Keratinocyte (primary cell): ENCODE results near the gene ZNF524. TPM values are rescaled to one million over a fixed set of nuclear protein-coding genes. Genes with fewer than 3 reads are reported as not detected.

Source experiments
- DNase-seq: peaks from one replicate; pipeline ENCODE4 v3.0.0-alpha.2; 2011; ENCODE audit warnings: low read depth, missing footprints, low spot score
- FAIRE-seq: peaks from 2 replicates; lab custom pipeline; 2011; peaks lifted over from hg19 to GRCh38; lab: Jason Lieb, UNC
- H2AFZ ChIP-seq: 2 replicates; pipeline ENCODE4 v1.6.0; 2012; ENCODE audit warnings: low read length, control low read depth, inconsistent platforms; ENCODE audit not compliant: control insufficient read depth
- H3K27ac ChIP-seq: 2 replicates; pipeline ENCODE4 v1.5.1; 2011; ENCODE audit warnings: low read length; ENCODE audit not compliant: control insufficient read depth, insufficient read depth
- H3K27me3 ChIP-seq: 3 replicates; pipeline ENCODE4 v1.6.0; 2011; ENCODE audit warnings: low read length; ENCODE audit not compliant: control insufficient read depth, insufficient read depth; ENCODE audit errors: extremely low read depth
- H3K36me3 ChIP-seq, 2 experiments: 2 replicates in 1 of 2; 3 replicates in 1 of 2; pipeline ENCODE4 v1.5.1; 2011; ENCODE audit warnings: low read length in 2 of 2, mild to moderate bottlenecking in 1 of 2; ENCODE audit not compliant: control insufficient read depth in 2 of 2, insufficient read depth in 2 of 2; ENCODE audit errors: extremely low read depth in 1 of 2
- H3K4me1 ChIP-seq: 3 replicates; pipeline ENCODE4 v1.5.1; 2011; ENCODE audit warnings: low read length; ENCODE audit not compliant: control insufficient read depth, insufficient read depth; ENCODE audit errors: extremely low read depth
- H3K4me2 ChIP-seq: 3 replicates; pipeline ENCODE4 v1.6.0; 2011; ENCODE audit warnings: low read depth, low read length; ENCODE audit not compliant: control insufficient read depth, insufficient read depth; ENCODE audit errors: extremely low read depth
- H3K4me3 ChIP-seq, 3 experiments: fragments of 200-600 bp in 1 of 3; sonication (generic) in 1 of 3; 2 replicates in 2 of 3; 3 replicates in 1 of 3; pipeline ENCODE4 v1.5.1; 2011 to 2016; ENCODE audit warnings: low read length in 3 of 3, mild to moderate bottlenecking in 3 of 3, control low read depth in 2 of 3, inconsistent platforms in 1 of 3, low read depth in 1 of 3, mixed read lengths in 1 of 3, mixed run types in 1 of 3, moderate library complexity in 1 of 3; ENCODE audit not compliant: control insufficient read depth in 2 of 3, insufficient read depth in 2 of 3; ENCODE audit errors: extremely low read depth in 1 of 3
- H3K79me2 ChIP-seq: 2 replicates; pipeline ENCODE4 v1.6.0; 2012; ENCODE audit warnings: low read length; ENCODE audit not compliant: control insufficient read depth, insufficient read depth
- H3K9ac ChIP-seq: 3 replicates; pipeline ENCODE4 v1.6.0; 2011; ENCODE audit warnings: low read length; ENCODE audit not compliant: control insufficient read depth, insufficient read depth; ENCODE audit errors: extremely low read depth
- H3K9me1 ChIP-seq: 3 replicates; pipeline ENCODE4 v1.6.0; 2011; ENCODE audit warnings: low read length; ENCODE audit not compliant: control insufficient read depth, insufficient read depth; ENCODE audit errors: extremely low read depth
- H3K9me3 ChIP-seq: 2 replicates; pipeline ENCODE4 v1.5.1; 2012; ENCODE audit warnings: low read depth, low read length; ENCODE audit not compliant: control insufficient read depth
- H4K20me1 ChIP-seq: 3 replicates; pipeline ENCODE4 v1.6.0; 2011; ENCODE audit warnings: low read length; ENCODE audit not compliant: control insufficient read depth, insufficient read depth; ENCODE audit errors: extremely low read depth
- EZH2 ChIP-seq: IDR thresholded peaks from one replicate; pipeline ENCODE4 v1.6.1; 2012; ENCODE audit warnings: inconsistent platforms, mild to moderate bottlenecking, low read length, moderate library complexity
- dilution Hi-C: fragments of 300-500 bp; cut with MboI; formaldehyde crosslinking; loops from one replicate; pipeline ENCODE4 v1.7.0; 2020; ENCODE audit warnings: low sequenced_read_pairs; ENCODE audit not compliant: extremely low pct_ligation_motif_present
- polyA plus RNA-seq, 5 experiments: library from polyadenylated mRNA; depleted of rRNA in 3 of 5; stranded (reverse) in 3 of 5; stranded (forward) in 1 of 5; unstranded in 1 of 5; fragments of >200 nt; gene quantifications; 1 replicate in 1 of 5; 2 replicates in 3 of 5; 3 replicates in 1 of 5; pipeline versions ENCODE4 v1.2.1 to v1.2.3, GENCODE V29; 2011 to 2012; ENCODE audit warnings: missing spikeins in 2 of 5, low read depth in 1 of 5, low replicate concordance in 1 of 5
- TF ChIP-seq, protein P1 (sequence below), 3 experiments: IDR thresholded peaks in 1 of 3; conservative IDR thresholded peaks in 1 of 3; optimal IDR thresholded peaks in 1 of 3; 2 replicates in 2 of 3; 3 replicates in 1 of 3; pipeline versions ENCODE3 to v1.5.1; 2011; ENCODE audit warnings: low read length in 3 of 3, mild to moderate bottlenecking in 3 of 3, moderate library complexity in 2 of 3, control low read depth in 1 of 3, inconsistent platforms in 1 of 3; ENCODE audit not compliant: insufficient read depth in 2 of 3; ENCODE audit errors: extremely low read depth in 1 of 3

ZNF524 gene
- polyA plus RNA-seq, 1 donor (not counting 4 experiments of a cell fraction or from before 2014, with no cell fraction given) = 2.6 TPM

DNA sequence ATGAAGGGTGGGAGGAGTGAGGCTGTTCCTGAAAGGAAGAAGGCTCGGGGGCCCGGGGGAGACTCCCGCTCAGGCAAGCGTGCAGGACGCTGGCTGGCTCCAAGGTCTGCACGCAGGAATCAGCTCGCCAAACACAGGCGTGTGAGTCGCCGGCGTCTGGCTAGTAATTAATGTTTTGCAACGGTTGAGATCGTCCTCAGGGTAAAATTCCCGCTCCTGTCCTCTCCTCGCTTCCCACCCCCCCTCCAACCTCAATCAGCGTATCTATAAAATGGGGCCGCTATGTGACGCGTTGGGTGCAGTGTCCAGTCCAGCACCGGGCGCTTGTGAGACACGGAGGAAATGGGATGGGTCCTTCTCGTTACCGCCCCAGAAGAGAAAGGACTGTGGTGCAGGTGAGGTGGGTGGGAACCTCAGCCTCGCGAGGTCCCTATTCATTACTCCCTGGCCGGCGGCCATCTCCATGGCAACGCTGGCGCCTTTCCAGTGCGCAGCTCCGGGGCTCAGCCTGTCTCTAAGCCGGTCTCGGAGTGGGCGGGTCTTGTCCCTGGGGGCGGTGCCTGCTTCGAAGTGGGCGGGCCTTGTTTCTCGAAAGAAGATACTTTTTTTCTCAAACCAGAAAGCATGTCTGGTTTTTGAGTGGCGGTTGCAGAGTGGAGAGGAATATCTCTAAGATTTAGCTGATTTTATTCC is 13.0 kb upstream of the ZNF524 start:
- DNase-seq (peak; percentile 83), FAIRE-seq (peak; percentile 81)
- H3K36me3 ChIP-seq = peaks cover 0 to 3% of the 10 kb centered on the region in 2 experiments
- no peak overlapping the region for H3K27ac ChIP-seq
- no peaks in the 10 kb centered on the region for H4K20me1 ChIP-seq
- H3K9me3 ChIP-seq = no peaks in the 10 kb centered on the region
- peaks cover 4% of the 10 kb centered on the region for H3K27me3 ChIP-seq
- dilution Hi-C loops = no loop called here
- H3K79me2 ChIP-seq = no peaks in the 10 kb centered on the region
- H2AFZ ChIP-seq = peak overlapping the region; percentile 67
- TF ChIP-seq, protein P1, sequence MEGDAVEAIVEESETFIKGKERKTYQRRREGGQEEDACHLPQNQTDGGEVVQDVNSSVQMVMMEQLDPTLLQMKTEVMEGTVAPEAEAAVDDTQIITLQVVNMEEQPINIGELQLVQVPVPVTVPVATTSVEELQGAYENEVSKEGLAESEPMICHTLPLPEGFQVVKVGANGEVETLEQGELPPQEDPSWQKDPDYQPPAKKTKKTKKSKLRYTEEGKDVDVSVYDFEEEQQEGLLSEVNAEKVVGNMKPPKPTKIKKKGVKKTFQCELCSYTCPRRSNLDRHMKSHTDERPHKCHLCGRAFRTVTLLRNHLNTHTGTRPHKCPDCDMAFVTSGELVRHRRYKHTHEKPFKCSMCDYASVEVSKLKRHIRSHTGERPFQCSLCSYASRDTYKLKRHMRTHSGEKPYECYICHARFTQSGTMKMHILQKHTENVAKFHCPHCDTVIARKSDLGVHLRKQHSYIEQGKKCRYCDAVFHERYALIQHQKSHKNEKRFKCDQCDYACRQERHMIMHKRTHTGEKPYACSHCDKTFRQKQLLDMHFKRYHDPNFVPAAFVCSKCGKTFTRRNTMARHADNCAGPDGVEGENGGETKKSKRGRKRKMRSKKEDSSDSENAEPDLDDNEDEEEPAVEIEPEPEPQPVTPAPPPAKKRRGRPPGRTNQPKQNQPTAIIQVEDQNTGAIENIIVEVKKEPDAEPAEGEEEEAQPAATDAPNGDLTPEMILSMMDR (optimal IDR thresholded peaks at IDR 0.05 in 1 of 3, IDR thresholded peaks at IDR 0.05 in 1 of 3, conservative IDR thresholded peaks at IDR 0.05 in 1 of 3; ENCODE audit: extremely low read depth in 1 of 3, insufficient read depth in 2 of 3, low read length in 3 of 3) = no peak
- TF ChIP-seq EZH2 = no peak
- peak overlapping the region; percentile 6 for H3K9ac ChIP-seq
- no peaks in the 10 kb centered on the region for H3K9me1 ChIP-seq
- H3K4me3 ChIP-seq = peak overlapping the region; percentile 35 to 63 (median 59)
- peaks cover 14% of the 10 kb centered on the region for H3K4me1 ChIP-seq
- peak overlapping the region; percentile 84 for H3K4me2 ChIP-seq

DNA sequence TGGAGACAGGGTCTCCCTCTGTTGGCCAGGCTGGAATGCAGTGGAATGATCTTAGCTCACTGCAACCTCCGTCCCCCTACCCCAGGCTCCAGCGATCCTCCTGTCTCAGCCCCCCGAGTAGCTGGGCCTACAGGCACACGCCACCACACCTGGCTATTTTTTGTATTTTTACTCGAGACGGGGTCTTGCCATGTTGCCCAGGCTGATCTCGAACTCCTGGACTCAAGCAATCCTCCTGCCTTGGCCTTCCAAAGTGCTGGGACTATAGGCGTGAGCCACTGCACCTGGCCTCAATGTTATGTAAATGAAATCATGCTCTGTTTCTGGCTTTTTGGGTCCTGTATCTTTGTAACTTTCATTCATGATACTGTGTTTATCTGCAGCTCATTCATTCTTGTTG is 11.3 kb upstream of the ZNF524 start:
- no peak for TF ChIP-seq EZH2
- TF ChIP-seq, protein P1 (optimal IDR thresholded peaks at IDR 0.05 in 1 of 3, IDR thresholded peaks at IDR 0.05 in 1 of 3, conservative IDR thresholded peaks at IDR 0.05 in 1 of 3; ENCODE audit: extremely low read depth in 1 of 3, insufficient read depth in 2 of 3, low read length in 3 of 3) = no peak
- no peak for DNase-seq
- Histone ChIP-seq H4K20me1 (no peaks in the 10 kb centered on the region), H3K27ac (no peak overlapping the region), H3K9me3 (no peaks in the 10 kb centered on the region), H3K9me1 (no peaks in the 10 kb centered on the region), H3K4me1 (peaks cover 14% of the 10 kb centered on the region), H3K9ac (no peak overlapping the region), H3K4me3 (no peak overlapping the region), H3K27me3 (peaks cover 4% of the 10 kb centered on the region), H2AFZ (no peak overlapping the region), H3K4me2 (no peak overlapping the region), H3K79me2 (no peaks in the 10 kb centered on the region), H3K36me3 (peaks cover 0 to 5% of the 10 kb centered on the region in 2 experiments)
- no peak for FAIRE-seq
- dilution Hi-C loops = no loop called here
